NCI-H748 (cell line): ENCODE measurements around the gene NIN.

Experiments
- DNase-seq: peaks from one replicate; lab custom pipeline; 2025; ENCODE audit not compliant: unreplicated experiment; lab: John Stamatoyannopoulos, UW

Gene NIN

GRCh38 chr14:50763382-50764007, 67.5 kb downstream of the NIN start:
- no peak for DNase-seq

- DNase-seq: no peak
These were observed 68.0 kb downstream of the NIN start for GRCh38 chr14:50762931-50763300.

- no peak for DNase-seq
These were observed 68.7 kb downstream of the NIN start for GRCh38 chr14:50762001-50762930.

- DNase-seq: no peak
These were observed 71.0 kb downstream of the NIN start for GRCh38 chr14:50759800-50760543.

GRCh38 chr14:50758945-50759344, 72.0 kb downstream of the NIN start:
- no peak for DNase-seq

GRCh38 chr14:50758305-50758704, 72.7 kb downstream of the NIN start:
- no peak for DNase-seq

GRCh38 chr14:50757702-50758101, 73.3 kb downstream of the NIN start:
- no peak for DNase-seq

- DNase-seq: no peak
These were observed 74.7 kb downstream of the NIN start for GRCh38 chr14:50756300-50756699.

- no peak for DNase-seq
These were observed 80.6 kb downstream of the NIN start for GRCh38 chr14:50750323-50750722.

- no peak for DNase-seq
These were observed 85.4 kb downstream of the NIN start for GRCh38 chr14:50745401-50746058.

- DNase-seq: no peak
These were observed 86.7 kb downstream of the NIN start for GRCh38 chr14:50744231-50744630.

GRCh38 chr14:50741567-50741966, 89.4 kb downstream of the NIN start:
- DNase-seq: no peak

GRCh38 chr14:50740856-50741255, 90.1 kb downstream of the NIN start:
- no peak for DNase-seq

GRCh38 chr14:50739186-50739585, 91.8 kb downstream of the NIN start:
- no peak for DNase-seq

- DNase-seq: no peak
These were observed 94.0 kb downstream of the NIN start for GRCh38 chr14:50736932-50737419.

GRCh38 chr14:50734950-50735695, 95.8 kb downstream of the NIN start:
- DNase-seq: no peak

GRCh38 chr14:50733494-50733893, 97.5 kb downstream of the NIN start:
- no peak for DNase-seq

- DNase-seq: no peak
These were observed 102.1 kb downstream of the NIN start for GRCh38 chr14:50728836-50729235.

- no peak for DNase-seq
These were observed 104.4 kb downstream of the NIN start for GRCh38 chr14:50726372-50727107.

GRCh38 chr14:50725761-50726160, 105.2 kb downstream of the NIN start:
- no peak for DNase-seq
